ENCODE results near the gene TBCK. TPM values are rescaled to one million over a fixed set of nuclear protein-coding genes. Genes with fewer than 3 reads are reported as not detected.

The TBCK gene
- total and polyA plus RNA-seq, 2 of the 8 experiments (the other 6 are each of a cell fraction or from before 2014, with no cell fraction given) = 10.2 to 18.7 TPM

DNA sequence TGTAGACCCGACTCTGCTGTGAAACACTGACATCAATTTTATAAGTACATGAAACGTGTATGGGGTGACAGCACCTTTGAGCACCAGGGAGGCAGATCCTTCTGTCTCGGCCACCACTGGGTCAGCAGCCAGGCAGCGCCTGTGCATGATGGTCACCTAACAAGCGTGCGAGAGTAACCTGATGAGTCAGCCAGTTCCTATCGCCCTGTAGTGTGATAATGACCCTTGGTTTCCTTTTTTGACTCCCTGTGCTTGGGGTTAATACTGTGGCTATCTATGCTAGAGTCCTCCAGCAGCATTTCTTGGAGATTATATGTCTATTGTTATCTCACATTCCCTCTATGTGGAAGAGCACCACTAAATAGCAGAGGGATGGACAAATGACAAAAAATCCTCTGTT lies 319.2 kb downstream of the TBCK start:
- no peak overlapping the region for H4K5ac ChIP-seq (ENCODE audit: insufficient read length, low read depth, low read length)
- no peak overlapping the region for H3K4ac ChIP-seq (replicated peaks; ENCODE audit: insufficient read length, low read depth, low read length)
- WGBS, 2 experiments (ENCODE audit: extremely low coverage in 1 of 2, insufficient coverage in 1 of 2, insufficient read length in 1 of 2, insufficient replicate concordance in 2 of 2, low coverage in 1 of 2, low lambda C conversion rate in 2 of 2, missing lambda C conversion rate in 1 of 2) = 89% methylated on average over 7 of the region's 7 CpGs; no CpG with 5 or more reads in 1 of the 2 experiments
- H3K18ac ChIP-seq (ENCODE audit: extremely low read depth, low read length) = no peak overlapping the region
- FAIRE-seq (no peak), DNase-seq (ENCODE audit: low read depth in 1 of 2, low spot score in 2 of 2) (no peak)
- CTCF ChIA-PET (ENCODE audit: partially characterized antibody) = no interaction called here
- no peak overlapping the region for H3K4me2 ChIP-seq (ENCODE audit: insufficient read depth in 1 of 2, low read depth in 2 of 2, low read length in 2 of 2)
- H3K9me3 ChIP-seq (ENCODE audit: insufficient read depth in 2 of 2, low read depth in 1 of 2, low read length in 1 of 2) = no peaks in the 10 kb centered on the region
- H3K4me3 ChIP-seq (ENCODE audit: extremely low read depth in 1 of 4, insufficient read depth in 2 of 4, low read depth in 3 of 4, low read length in 4 of 4) = no peak overlapping the region
- H2BK15ac ChIP-seq (ENCODE audit: low read length) = no peak overlapping the region
- H3K79me2 ChIP-seq (ENCODE audit: control insufficient read depth in 1 of 2, insufficient read depth in 2 of 2, low read length in 2 of 2) = no peaks in the 10 kb centered on the region
- H3K23ac ChIP-seq (ENCODE audit: insufficient read length) = no peak overlapping the region
- no peak overlapping the region for H2BK120ac ChIP-seq (replicated peaks; ENCODE audit: low read depth, low read length)
- no peak overlapping the region for H3K9ac ChIP-seq (replicated peaks in 1 of 4; ENCODE audit: extremely low read depth in 1 of 4, low read depth in 3 of 4, low read length in 3 of 4)
- H2AFZ ChIP-seq (ENCODE audit: low read length) = no peak overlapping the region
- H2AK5ac ChIP-seq (ENCODE audit: low read depth, low read length) = no peak overlapping the region
- peaks cover 0 to 7% (median 2%) of the 10 kb centered on the region in 4 experiments; a peak in 2 of 7 replicates for H3K4me1 ChIP-seq (replicated peaks in 1 of 4; ENCODE audit: control insufficient read depth in 3 of 4, insufficient read depth in 4 of 4, low read length in 3 of 4)
- H3K79me1 ChIP-seq (ENCODE audit: low read depth, low read length) = no peaks in the 10 kb centered on the region
- no peaks in the 10 kb centered on the region for H4K20me1 ChIP-seq (replicated peaks in 1 of 2; ENCODE audit: control insufficient read depth in 1 of 2, insufficient read depth in 2 of 2, low read length in 2 of 2)
- H2BK20ac ChIP-seq (ENCODE audit: low read length) = no peak overlapping the region
- no peak overlapping the region for H3K27ac ChIP-seq (ENCODE audit: low read depth, low read length)
- POLR2A ChIA-PET (ENCODE audit: partially characterized antibody) = no interaction called here
- no peak overlapping the region for H2BK12ac ChIP-seq (ENCODE audit: low read depth, low read length)
- H3K36me3 ChIP-seq (ENCODE audit: control insufficient read depth in 2 of 4, insufficient read depth in 4 of 4, low read length in 3 of 4) = no peaks in the 10 kb centered on the region
- no peaks in the 10 kb centered on the region; the same call in 1 of the 2 replicates for H3K23me2 ChIP-seq (ENCODE audit: low read depth, low read length)
- no peak overlapping the region for H3K56ac ChIP-seq (replicated peaks; ENCODE audit: insufficient read length, low read depth, low read length)
- H4K91ac ChIP-seq (replicated peaks; ENCODE audit: insufficient read length, low read length) = peak overlapping the region; percentile 52
- no peaks in the 10 kb centered on the region for H3K27me3 ChIP-seq (replicated peaks in 1 of 4; ENCODE audit: control insufficient read depth in 3 of 4, extremely low read depth in 1 of 4, insufficient read depth in 3 of 4, low read length in 3 of 4)
- no peak overlapping the region for H3K14ac ChIP-seq (ENCODE audit: insufficient read length)
- H2BK5ac ChIP-seq (ENCODE audit: low read depth, low read length) = no peak overlapping the region; the same call in 1 of the 2 replicates
- no peak overlapping the region for H4K8ac ChIP-seq (ENCODE audit: extremely low read depth, insufficient read depth, low read length)
- TF ChIP-seq BACH1 (IDR thresholded peaks at IDR 0.05; ENCODE audit: low read length) (no peak), EZH2 (IDR thresholded peaks at IDR 0.05; ENCODE audit: low read depth, low read length, severe bottlenecking) (no peak), PHF8 (conservative IDR thresholded peaks at IDR 0.05; ENCODE audit: low read depth, low read length) (no peak), NRF1 (IDR thresholded peaks at IDR 0.05; ENCODE audit: low read depth, low read length) (no peak), ZNF274 (IDR thresholded peaks at IDR 0.05; ENCODE audit: borderline replicate concordance, extremely low read depth, low read length) (no peak), RAD21 (IDR thresholded peaks at IDR 0.05 in 1 of 2, conservative IDR thresholded peaks at IDR 0.05 in 1 of 2; ENCODE audit: low read depth in 2 of 2, low read length in 2 of 2) (no peak), POLR2A (IDR thresholded peaks at IDR 0.05; ENCODE audit: control extremely low read depth in 1 of 2, low read depth in 2 of 2, low read length in 2 of 2) (no peak), SIN3A (conservative IDR thresholded peaks at IDR 0.05 in 1 of 2, IDR thresholded peaks at IDR 0.05 in 1 of 2; ENCODE audit: low read depth in 1 of 2, low read length in 2 of 2) (no peak), RNF2 (IDR thresholded peaks at IDR 0.05; ENCODE audit: borderline replicate concordance, low read depth, low read length, missing control alignments, poor library complexity, severe bottlenecking) (no peak), SP2 (IDR thresholded peaks at IDR 0.05; ENCODE audit: low read length) (no peak), RFX5 (IDR thresholded peaks at IDR 0.05; ENCODE audit: borderline replicate concordance, low read depth, low read length) (no peak), SP1 (IDR thresholded peaks at IDR 0.05; ENCODE audit: low read depth, low read length) (no peak), MAFK (IDR thresholded peaks at IDR 0.05; ENCODE audit: low read depth, low read length) (no peak)
